Activated CD4-positive, alpha-beta T cell treated with anti-CD3 and anti-CD28 coated beads, Interleukin-2, Interleukin-4, amounts not matched to agents 100 ng/mL and 50 ng/mL, durations not matched to agents 16 hours and 8 hours (primary cell): ENCODE data around the gene RAI14.
"Not testable (repeated sequence)": the region's sequence is repeated elsewhere in the genome, so short reads cannot be mapped to it uniquely, and the experiment has no call there.

Experiments
- DNase-seq: peaks from one replicate; pipeline ENCODE4 v3.0.0-alpha.2; 2020; ENCODE audit warnings: low spot score

The RAI14 gene

DNA sequence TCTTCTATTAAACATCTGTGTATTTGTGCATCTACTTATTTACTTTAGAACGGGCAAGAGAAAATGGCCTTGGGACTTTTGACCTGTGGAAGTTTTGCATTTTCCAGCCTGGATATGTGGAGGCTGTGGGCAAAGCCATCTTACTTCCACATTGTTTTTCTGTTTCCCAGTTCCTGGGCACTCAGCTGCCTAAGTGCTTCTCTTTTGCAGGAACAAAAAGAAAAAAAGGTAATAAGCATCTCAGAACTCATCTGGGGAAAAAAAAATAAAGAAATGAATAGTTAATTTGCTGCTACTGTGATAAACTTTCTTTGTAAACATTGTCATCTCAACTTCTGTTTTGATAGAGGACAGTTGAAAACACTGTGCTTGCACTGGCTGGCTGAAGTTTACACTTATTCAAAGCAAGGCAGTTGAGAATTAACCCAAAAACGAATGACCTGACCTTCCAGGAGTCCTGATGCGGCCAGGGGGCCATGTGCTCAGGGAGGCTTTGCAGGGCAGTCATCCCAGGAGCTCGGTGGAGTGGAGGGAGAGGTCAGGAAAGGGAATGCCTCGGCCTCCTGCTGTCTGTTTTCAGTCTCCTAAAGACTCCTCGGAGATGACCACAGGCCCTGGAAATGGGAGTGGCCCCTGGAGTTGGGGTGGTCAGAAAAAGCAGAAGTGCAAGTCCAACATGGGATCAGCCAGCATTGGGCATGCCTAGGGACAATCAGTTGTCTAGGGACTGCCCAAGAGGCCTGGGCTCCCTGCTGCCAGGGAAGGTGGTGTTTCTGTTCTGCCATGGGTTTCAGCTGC lies 75.5 kb downstream of the RAI14 start:
- DNase-seq = no peak

DNA sequence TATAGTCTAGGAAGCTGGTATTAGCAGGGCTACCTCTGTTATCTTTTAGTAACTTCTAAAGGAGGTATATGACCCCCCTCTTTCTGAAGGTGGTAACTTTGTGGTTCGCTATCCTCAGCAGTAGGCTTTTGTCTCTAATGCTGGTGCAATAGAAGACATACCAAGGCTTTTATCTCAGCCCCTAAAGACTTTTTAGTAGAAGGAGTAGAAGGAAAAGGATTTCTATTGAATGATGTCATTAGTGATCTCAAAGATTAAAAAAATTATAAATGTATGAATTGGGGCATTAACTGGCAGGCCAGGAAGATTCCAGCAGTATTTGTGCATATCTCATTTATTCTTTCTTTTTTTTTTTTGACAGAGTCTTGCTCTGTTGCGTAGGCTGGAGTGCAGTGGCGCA lies 78.2 kb downstream of the RAI14 start:
- DNase-seq = no peak

DNA sequence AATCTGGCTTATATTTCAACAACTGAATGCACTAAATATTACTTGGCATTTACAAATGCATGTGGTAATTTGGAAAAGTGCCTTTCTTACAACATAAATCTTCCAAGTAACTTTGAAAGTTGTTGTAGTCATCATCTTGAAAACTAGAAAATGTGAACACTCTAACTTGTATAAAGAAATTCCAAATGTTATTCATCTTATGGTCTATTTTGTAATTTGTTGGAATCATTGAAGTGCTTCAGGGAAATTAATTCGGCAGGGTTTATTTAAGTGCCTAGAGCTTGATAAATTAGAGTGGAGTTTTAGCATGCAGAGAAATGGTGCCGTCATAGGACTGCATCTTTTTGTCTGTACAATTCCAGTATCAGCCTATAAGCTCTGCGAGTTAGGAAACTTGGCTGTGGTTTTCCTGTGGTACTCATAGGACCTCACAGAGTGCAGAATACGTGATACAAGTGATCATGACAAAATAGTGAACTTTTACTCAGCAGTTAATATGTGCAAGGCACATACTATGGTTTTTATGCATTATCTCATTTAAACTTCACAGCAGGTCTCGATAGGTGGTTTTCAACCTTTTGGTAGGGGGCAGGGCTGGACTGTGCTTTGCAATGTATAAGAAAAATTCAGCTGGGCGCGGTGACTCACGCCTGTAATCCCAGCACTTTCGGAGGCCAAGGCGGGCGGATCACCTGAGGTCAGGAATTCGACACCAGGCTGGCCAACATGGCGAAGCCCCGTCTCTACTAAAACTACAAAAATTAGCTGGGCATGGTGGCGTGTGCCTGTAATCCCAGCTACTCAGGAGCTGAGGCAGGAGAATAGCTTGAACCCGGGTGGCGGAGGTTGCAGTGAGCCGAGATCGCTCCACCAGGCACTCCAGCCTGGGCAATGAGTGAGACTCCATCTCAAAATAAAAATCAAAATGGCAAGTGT lies 79.6 kb downstream of the RAI14 start:
- no peak for DNase-seq

DNA sequence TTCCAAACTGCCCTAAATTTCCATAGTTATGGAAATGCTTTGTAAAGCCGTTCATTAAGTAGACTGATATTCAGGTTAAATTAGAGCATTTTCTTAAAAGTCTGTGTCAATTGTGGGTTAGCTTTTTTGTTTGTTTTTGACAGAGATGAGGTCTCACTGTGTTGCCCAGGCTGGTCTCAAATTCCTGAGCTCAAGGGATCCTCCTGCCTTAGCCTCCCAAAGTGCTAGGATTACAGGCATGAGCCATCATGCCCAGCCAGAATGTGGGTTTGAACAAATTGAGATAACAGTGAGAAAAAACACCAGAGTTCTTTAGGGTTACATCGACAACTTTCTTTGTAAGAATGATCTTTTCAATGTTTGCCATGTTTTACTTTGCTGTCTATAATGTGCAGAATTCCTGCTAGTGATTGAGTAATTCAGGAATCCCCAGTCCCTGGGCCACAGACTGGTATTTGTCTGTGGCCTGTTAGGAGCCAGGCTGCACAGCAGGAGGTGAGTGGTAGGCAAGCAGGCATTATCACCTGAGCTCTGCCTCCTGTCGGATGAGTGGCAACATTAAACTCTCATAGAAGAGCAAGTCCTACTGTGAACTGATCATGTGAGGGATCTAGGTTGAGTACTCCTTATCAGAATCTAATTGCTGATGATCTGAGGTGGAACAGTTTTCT lies 80.5 kb downstream of the RAI14 start:
- DNase-seq = no peak

DNA sequence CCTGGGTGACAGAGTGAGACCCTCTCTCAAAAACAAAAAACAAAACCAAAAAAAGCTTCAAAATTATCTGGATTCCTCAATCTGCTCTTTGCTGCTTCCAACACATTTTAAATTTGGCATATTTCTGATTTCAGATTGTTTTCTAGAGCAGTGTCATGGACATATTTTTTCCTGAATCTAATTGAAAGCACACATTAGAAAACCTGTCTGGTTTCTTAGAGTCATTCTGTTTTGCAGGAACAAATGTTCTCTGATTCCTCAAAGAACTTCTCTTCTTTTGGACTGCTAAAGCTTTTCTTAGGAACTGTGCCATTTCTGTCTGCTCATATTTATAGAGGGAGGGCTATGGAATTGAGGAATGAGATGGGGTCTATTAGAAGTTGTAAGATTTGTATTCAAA lies 81.6 kb downstream of the RAI14 start:
- no peak for DNase-seq

DNA sequence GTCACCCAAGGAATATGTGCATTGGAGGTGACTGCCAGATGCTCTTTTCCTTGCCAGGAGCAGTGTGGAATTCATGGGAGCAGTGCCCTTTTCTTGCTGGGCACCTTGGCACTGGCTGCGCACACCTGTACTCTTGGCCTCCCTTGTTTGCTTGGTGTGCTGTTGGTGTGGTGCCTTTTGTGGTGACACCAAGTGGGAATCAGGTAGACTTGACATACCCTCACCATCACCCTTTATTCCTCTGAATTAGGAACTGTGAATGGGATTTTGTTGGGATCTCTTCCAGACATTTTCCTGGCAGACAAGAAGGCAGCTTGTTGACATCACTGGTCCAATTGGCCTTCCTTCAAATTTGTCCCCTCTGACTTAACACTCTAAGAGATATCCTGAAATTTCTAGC lies 82.3 kb downstream of the RAI14 start:
- DNase-seq = no peak

DNA sequence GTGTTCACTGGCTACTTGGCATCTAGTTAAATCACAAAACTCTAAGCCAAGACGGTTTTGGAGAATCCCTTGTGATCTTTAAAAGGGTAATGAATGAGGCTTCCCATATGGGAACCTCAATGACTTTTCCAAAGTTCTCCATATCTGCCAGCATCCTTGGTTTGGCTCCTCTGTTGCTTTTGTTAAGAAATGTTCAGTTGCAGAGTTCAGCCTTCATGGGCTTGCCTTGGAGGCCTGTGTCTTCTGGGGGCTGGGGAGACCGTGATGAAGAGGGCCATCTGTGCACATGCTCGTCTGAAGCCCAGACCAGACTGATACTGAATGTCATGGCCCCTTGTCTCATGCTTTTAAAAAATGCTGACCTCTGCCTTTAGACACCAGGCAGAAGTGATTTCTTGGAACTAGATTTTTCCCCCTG lies 84.3 kb downstream of the RAI14 start:
- no peak for DNase-seq

DNA sequence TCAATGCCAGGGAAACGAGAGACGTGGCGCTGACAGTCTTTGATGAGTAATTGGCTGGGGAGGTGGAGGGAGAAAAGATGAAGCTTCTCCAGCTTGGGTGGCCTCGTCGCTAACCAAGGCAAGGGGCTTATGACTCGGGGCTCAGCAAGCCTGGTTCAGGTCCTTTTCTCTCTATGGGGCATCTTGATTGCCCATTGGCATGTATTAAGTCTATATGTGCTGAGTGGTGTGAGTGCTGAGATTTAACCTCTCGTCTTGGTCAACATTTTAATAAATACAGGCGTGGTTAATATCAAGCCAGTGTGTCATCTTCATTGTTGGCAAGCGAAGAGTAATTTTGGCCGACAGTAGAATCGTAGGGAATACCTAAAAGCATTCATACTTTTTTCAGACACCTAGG lies 85.9 kb downstream of the RAI14 start:
- DNase-seq = no peak

DNA sequence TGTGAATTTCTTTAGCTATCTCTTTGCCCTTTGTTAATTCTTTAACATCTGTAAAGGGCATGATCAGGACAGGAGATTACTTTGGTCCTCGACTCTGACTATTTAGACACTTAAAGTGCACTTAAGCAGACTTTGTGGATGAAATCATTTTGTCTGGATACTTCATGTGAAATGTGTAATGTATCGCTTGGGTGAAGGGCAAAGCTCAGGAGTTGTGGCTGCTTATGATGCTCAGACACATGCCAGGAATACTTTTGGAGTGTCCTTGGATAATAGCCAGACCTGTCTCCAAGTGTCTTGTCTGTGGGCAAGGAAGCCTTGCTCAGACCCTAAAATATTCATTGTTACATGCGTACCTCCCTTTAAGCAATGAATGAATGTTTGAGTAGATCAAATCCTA lies 87.8 kb downstream of the RAI14 start:
- DNase-seq = no peak

DNA sequence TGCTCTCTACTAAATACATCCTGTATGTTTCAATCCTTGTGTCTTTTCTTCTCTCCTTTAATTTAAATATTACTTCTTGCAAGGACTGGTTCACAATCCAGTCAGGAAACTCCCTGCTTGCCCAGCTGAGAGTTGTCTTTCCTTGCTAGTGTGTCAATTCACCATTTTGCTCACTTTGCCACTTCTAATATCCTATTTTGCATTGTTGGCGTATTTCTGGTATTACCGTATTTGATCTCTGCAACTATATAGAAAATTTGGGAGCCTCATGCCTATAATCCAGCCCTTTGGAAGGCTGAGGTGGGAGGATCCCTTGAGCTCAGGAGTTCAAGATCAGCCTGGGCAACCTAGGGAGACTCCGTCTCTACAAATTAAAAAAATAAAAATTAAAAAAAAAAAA lies 92.3 kb downstream of the RAI14 start:
- DNase-seq = no peak

DNA sequence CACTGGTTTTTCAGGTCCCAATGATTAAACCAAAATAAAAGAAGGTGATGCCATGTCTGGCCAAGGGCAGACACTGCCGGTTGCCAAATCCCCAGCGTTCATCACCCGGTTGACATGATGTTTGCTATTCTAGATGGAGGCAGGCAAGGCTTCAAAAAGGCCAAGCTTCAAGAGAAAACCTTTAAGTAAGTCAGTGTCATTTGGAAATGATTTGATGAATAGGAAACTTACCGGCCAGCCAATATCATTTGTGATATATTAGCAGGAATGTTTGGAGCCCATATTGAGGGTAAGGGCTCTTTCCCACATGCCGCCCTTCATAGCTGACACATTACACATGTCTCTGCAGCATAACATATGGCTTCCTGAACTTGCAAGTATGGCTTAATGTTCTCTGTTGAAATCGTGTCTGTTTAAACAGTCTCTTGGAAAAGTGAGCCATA lies 93.3 kb downstream of the RAI14 start:
- DNase-seq = no peak

DNA sequence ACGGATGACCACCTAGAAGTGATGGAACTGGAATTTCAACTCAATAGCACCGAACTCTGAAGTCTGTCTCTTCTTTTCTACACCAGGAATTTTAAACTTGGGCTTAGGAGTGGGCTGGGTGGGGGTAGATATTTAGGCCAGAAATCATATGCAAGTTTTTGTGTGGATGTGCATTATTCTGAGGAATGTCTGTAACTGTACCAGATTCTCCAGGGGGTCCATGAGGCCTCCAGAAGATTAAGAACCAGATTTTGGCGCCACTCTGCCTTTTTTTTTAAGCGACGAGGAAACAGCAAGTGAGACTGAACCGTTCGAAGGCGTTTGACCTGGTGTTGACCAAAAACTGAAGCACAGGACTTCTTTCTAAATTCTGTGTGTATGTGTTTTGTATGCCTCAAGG lies 94.1 kb downstream of the RAI14 start:
- DNase-seq = no peak

DNA sequence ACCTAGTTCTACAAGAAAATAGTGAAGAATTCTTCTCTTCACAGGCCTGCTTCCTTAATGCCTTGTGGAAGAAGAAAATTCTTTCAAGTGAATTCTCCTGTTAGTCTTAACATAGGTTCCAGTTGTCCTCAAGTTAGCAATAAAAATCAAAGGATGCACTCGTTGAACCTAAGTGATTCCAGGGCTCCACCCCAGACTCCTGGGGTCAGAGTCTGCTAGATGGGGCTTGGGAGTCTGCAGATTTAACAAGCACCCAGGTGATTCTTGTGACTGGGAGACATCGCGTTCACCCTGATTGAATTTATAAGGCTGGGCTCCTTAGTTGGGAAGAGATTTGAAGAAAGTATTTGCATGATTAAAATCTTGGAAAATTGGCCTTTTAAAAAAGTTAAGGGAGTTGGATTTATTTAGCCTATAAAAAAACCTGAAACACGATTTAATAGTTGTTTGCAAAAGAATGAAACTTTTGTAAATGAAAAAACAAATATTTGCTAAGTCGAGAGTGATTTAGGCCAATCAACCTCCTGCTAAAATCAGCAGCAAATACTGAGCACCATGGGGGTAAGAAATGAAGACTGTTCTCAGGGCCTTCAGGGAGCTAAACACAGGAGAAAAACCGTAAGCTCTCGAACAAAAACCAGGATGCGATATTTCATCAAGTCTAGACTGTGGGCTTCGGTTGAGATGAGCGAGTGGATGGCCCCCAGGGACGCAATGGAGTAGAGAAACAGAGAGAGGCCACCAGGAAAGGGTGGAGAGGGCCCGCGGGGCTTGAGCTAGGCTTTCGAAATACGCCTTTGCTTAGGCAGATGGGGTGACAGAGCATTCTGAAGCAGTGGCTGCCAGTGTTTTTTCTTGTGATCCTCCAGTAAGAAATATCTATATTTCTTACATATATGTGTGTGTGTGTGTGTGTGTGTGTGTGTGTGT lies 95.9 kb downstream of the RAI14 start:
- no peak for DNase-seq

DNA sequence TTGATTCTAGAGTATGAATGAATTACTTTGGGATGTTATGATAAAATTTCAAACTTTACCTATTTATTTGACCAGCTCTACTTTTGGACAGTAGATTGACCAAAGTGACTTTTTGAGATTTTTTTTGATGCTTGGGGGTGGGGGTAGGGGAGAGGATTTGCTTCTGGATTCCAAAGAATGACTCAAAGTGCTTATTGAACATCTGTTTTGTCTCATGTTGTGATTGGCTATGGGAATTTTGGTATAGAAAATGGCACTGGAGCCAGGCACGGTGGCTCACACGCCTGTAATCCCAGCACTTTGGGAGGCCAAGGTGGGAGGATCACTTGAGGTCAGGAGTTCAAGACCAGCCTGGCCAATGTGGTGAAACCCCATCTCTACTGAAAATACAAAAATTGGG lies 97.1 kb downstream of the RAI14 start:
- DNase-seq = not testable (repeated sequence)

DNA sequence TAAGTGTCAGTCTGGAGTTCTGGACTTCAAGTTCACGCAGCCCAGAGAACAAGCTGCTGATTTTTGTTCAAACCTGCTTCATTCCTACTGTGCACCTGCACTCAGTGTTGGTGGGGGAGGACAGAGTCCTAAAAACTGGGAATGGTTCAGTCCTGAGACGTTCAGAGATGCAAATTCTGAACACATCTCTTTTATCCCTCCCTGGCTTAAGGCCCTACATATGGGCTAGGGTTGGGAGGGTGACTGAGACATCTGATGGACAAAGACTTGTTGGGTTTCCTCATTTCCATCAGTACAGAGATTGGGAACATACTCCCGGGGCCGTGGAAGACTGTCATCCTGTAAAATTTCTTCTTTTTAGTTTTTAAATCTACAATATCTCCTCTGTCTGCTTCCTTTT lies 99.8 kb downstream of the RAI14 start:
- no peak for DNase-seq

DNA sequence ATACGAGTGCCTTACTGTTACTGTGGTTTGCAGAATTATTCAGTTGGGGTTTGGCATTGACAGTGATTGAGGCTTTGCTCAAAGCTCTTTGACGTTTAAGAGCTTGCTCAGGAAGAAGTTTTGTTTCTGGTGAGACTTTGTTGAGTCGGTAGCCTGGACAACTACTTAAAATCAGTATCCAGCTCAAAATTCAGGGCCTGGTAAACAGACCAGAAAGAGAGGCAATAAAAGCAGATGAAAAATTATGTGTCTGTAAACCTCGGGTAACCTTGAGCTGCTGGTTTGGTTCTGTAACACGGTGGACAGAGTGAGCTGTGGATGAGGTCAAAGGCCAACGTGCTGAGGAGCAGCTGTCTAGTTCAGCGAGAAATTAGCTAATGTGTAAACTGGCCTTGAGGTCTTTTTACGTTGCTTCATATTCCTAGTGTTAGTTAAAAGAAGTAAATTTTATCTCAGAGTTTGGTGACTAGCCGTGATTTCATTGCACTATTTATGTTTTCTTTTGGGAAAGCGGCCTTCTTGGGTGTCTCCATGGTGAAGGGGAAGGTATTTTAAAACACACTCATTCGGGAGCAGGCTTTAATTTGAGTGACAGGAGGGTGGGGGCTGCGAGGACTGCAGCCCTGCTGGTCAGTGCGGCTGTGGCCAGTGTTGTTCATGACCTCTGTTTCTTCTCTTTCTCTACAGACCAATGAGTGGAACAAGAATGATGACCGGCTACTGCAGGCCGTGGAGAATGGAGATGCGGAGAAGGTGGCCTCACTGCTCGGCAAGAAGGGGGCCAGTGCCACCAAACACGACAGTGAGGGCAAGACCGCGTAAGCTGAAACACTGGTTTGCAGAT lies 100.9 kb downstream of the RAI14 start:
- DNase-seq = no peak

DNA sequence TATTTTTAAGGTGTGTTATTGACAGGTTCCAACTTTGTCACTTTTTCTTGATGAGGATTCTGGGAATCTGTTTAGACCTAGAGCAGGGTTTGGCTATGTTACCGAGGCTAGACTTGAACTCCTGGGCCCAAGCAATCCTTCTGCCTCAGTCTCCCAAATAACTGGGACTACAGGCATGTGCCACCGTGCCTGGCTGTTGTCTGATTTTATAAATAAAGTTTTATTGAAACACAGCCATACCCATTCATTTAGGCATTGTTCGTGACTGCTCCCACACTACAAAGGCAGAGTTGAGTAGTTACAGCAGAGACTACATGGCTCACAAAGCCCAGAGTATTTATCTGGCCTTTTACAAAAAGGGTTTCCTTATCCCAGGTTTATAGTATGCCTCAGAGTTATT lies 102.4 kb downstream of the RAI14 start:
- DNase-seq = no peak

DNA sequence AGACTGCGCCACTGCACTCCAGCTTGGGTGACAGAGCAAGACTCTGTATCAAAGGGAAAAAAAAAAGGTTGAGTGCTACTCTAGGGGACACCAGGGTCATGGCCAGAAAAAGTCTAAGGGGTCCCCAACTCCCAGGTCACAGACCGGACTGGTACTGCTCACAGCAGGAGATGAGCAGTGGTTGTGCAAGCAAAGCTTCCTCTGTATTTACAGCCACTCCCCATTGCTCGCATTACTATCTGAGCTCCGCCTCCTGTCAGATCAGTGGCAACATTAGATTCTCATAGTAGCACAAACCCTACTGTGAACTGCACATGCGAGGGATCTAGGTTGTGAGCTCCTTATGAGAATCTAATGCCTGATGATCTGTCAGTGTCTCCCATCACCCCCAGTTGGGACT lies 103.1 kb downstream of the RAI14 start:
- not testable (repeated sequence) for DNase-seq

DNA sequence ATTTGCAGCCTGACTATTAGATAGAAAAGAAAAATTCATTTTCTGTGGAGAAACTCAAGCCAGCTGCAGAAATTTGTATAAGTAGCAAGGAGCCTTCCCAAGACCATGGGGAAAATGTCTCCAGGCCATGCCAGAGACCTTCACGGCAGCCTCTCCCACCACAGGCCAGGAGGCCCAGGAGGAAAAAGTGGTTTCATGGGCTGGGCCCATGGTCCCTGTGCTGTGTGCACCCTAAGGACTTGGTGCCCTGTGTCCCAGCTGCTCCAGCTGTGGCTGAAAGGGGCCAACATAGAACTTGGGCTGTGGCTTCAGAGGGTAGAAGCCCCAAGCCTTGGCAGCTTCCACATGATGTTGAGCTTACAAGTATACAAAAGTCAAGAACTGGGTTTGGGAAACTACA lies 109.5 kb downstream of the RAI14 start:
- no peak for DNase-seq

DNA sequence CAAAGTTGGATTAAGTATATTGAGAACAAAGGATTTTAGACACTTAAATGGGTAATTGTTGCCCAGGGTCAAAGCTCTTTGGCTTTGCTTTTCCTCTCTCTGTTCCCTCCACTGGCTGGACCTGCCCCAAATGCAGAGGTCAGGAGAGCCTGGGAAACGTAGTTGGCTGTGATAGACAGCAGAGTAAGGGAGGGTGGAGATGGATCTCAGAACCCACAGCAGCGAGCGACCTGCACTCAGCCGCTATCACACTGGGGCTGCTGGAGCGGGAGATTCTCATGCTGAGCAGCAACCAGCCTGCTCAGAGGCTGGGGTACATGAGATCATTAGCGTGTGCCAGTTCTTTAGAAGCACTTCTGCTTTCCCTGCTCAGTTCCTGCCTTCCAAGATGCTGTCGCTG lies 111.1 kb downstream of the RAI14 start:
- no peak for DNase-seq

DNA sequence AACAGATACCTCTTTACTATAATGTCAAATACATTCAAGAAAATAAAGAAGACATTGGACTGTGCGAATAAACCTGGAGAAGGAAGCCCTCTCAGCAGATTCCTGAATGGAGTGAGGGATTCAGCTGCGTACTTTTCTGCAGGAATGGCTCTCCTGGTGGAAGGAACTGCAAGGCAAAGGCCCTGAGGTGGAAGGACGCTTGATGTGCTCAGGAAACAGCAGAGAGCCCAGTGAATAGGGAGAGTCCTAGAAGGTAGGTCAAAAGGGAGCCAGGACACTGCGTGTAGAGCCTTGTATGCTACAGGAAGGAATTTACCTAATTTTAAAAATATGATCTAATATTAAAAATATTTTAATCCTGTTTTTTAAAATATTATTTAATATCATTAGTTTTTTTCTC lies 114.4 kb downstream of the RAI14 start:
- no peak for DNase-seq
